GM12892 (cell line): ENCODE measurements around the gene CAVIN2.

Experiments used
- POLR2A ChIP-seq: IDR thresholded peaks from 2 replicates; pipeline ENCODE4 v1.6.1; 2011; ENCODE audit warnings: low read depth, low read length, control low read depth
- POLR2AphosphoS5 ChIP-seq: IDR thresholded peaks from 2 replicates; pipeline ENCODE4 v1.6.1; 2011; ENCODE audit warnings: low read depth, low read length, control low read depth
- TAF1 ChIP-seq: IDR thresholded peaks from 2 replicates; pipeline ENCODE4 v1.6.1; 2011; ENCODE audit warnings: low read depth, mild to moderate bottlenecking, control low read depth, low read length, borderline replicate concordance

DNA sequence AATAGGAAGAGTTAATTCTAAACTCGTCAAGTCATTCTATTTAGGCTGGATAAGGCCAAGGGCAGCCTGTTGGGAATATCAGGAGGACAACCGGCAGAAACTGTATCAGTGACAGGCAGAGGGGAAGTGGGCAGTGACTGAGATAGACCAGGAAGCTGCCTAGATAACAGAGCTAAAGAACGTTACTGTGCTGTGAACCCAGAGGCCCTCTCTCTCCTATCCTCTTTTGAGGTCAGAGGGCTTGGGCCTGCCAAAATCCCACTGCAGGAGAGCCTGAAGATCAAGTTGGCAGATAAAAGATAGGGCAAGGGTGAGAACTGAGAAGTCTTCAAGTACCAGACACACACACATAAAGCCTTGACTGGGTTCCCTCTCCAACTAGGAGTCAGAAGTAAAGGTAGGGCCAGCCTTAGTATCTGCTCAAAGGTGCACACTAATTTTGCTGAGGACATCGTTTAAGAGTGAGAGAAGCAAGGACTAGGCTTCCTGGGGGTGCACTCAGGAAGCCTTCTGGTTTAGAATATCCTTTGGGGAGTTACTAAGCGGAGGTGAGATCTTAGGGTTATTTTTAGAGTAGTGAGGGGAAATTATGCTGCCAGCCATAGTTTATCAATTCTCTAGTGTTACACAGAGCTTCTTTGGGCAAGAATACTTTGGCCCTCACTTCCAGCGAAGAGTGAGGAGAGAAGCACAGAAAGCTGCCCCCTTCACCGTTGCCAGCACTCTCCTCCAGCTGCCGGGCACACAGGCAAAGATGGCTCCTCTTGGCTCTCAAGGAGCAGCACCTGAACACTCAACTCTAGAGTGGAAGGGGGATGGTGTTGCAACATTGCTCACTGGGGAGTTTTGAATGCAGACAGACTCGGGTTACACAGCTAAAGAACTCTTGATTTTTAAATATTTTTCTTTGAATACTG is 9.8 kb downstream of the CAVIN2 start:
- TF ChIP-seq POLR2A: no peak
- TF ChIP-seq TAF1: no peak
- no peak for TF ChIP-seq POLR2AphosphoS5
